ENCODE measurements around the gene RARB.

DNA sequence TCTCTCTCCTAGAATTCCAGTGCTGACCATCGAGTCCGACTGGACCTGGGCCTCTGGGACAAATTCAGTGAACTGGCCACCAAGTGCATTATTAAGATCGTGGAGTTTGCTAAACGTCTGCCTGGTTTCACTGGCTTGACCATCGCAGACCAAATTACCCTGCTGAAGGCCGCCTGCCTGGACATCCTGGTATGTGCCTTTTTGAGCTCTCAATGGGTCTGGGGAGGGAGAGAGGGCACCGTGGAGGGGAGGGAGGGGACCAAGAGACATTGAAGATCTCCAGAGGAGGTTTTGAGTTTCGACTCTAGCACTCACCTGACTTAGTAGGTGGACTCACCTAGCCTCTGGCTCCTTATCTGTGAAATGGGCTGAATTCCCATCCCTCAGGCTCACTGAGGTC lies 152.5 kb downstream of the RARB start:
- TF ChIP-seq POLR2AphosphoS5 (IDR thresholded peaks at IDR 0.05) (no peak), EP300 (IDR thresholded peaks at IDR 0.05) (no peak), POLR2A (IDR thresholded peaks at IDR 0.05) (no peak)
- TF ChIP-seq, protein P1, sequence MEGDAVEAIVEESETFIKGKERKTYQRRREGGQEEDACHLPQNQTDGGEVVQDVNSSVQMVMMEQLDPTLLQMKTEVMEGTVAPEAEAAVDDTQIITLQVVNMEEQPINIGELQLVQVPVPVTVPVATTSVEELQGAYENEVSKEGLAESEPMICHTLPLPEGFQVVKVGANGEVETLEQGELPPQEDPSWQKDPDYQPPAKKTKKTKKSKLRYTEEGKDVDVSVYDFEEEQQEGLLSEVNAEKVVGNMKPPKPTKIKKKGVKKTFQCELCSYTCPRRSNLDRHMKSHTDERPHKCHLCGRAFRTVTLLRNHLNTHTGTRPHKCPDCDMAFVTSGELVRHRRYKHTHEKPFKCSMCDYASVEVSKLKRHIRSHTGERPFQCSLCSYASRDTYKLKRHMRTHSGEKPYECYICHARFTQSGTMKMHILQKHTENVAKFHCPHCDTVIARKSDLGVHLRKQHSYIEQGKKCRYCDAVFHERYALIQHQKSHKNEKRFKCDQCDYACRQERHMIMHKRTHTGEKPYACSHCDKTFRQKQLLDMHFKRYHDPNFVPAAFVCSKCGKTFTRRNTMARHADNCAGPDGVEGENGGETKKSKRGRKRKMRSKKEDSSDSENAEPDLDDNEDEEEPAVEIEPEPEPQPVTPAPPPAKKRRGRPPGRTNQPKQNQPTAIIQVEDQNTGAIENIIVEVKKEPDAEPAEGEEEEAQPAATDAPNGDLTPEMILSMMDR (IDR thresholded peaks at IDR 0.05): no peak
